HG03571 (cell line): ENCODE results near the gene ANO4.

Experiments used
- ATAC-seq: cut with Tn5 transposase; IDR thresholded peaks from one replicate; pipeline ENCODE4 v1.9.1; 2021; ENCODE audit not compliant: unreplicated experiment

The ANO4 gene

DNA sequence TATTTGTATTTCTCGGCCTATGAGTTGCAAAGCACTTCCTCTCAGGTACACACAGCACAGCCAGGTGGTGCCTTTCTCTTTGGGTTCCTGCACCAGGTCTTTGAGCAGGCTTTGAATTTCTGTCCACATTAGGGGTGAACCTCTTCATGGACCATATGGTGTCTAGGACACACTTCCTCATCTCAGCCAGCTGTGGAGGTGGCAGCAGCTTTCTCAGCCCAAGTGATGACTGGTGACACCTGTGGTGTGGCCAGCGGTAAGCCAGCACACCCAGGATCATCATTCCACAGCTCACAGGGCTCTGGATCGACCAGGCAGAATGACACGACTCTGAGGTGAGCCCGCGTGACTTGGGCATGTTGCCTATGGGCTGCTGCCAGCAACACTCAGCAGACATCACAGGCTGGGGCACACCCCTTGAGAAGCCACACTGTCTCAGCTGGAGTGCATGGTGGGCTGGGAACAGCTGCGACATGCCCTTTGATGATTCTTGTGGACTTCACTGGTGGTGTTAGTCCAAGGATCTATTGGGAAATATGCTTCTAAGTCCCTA is 378.7 kb downstream of the ANO4 start:
- no peak for ATAC-seq

DNA sequence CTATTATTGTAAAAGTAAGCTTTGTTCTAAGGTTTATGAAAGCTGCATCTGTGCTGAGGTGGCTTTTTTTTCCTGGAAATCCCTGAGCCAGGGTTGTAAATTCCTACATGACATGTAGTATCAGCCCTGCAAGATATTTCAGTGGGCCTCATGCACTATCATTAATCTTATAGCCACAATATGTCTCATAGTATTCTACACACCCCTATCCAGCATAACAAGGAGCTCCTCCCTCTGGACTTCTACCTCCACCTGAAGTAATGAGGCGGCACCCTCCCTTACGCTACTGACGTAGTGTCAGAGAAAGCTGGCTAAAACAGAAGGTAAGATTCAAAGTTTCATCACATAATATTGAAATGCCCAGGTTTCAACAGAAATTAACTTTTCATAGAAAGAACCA is 380.0 kb downstream of the ANO4 start:
- no peak for ATAC-seq
